Activated B cell treated with CpG ODN at 0.5 μM for 24 hours (primary cell): ENCODE results near the gene ARVCF. TPM values are rescaled to one million over a fixed set of nuclear protein-coding genes. Genes with fewer than 3 reads are reported as not detected.

Experiments used
- ATAC-seq: fragments of 200-7000 bp; cut with Tn5 transposase; one replicate; pipeline ENCODE4 v1.10.0; 2021; ENCODE audit warnings: low read depth, mild to moderate bottlenecking, moderate library complexity
- CTCF ChIA-PET: fragments of 350-600 bp; sonication (Branson Sonifier 250); formaldehyde crosslinking; loops from one replicate; lab custom pipeline; 2021; ENCODE audit warnings: antibody characterized with exemption; lab: Charles Lee
- POLR2A ChIA-PET: fragments of 350-600 bp; sonication (Branson Sonifier 250); formaldehyde crosslinking; loops from one replicate; lab custom pipeline; 2021; ENCODE audit warnings: antibody characterized with exemption; lab: Charles Lee
- DNase-seq: peaks from one replicate; pipeline ENCODE4 v3.0.0; 2022
- H3K27ac Mint-ChIP-seq: one replicate; pipeline ENCODE4 v1.8.0; 2020; ENCODE audit warnings: mixed read lengths
- H3K27me3 Mint-ChIP-seq: one replicate; pipeline ENCODE4 v1.8.0; 2021; ENCODE audit warnings: mixed read lengths
- H3K36me3 Mint-ChIP-seq: one replicate; pipeline ENCODE4 v1.8.0; 2021; ENCODE audit warnings: low read depth, mixed read lengths
- H3K4me1 Mint-ChIP-seq: one replicate; pipeline ENCODE4 v1.8.0; 2021; ENCODE audit warnings: mixed read lengths
- H3K4me3 Mint-ChIP-seq: one replicate; pipeline ENCODE4 v1.8.0; 2020; ENCODE audit warnings: mild to moderate bottlenecking, mixed read lengths
- H3K9me3 Mint-ChIP-seq: one replicate; pipeline ENCODE4 v1.8.0; 2020; ENCODE audit warnings: mixed read lengths
- intact Hi-C: fragments of 100-400 bp; cut with micrococcal nuclease; formaldehyde crosslinking; loops from one replicate; pipeline ENCODE4 v1.15.1; 2024
- total RNA-seq: library from RNA; stranded (reverse); gene quantifications from 2 replicates; pipeline ENCODE4 v1.2.3, GENCODE V29; 2022
- TF ChIP-seq, protein P1 (sequence below): fragments of 200-600 bp; IDR thresholded peaks from one replicate; pipeline ENCODE4 v1.8.0; 2022; ENCODE audit warnings: antibody characterized with exemption, mild to moderate bottlenecking

The ARVCF gene
- total RNA-seq, 1 donor from 2014 or later: 6.5 TPM

DNA sequence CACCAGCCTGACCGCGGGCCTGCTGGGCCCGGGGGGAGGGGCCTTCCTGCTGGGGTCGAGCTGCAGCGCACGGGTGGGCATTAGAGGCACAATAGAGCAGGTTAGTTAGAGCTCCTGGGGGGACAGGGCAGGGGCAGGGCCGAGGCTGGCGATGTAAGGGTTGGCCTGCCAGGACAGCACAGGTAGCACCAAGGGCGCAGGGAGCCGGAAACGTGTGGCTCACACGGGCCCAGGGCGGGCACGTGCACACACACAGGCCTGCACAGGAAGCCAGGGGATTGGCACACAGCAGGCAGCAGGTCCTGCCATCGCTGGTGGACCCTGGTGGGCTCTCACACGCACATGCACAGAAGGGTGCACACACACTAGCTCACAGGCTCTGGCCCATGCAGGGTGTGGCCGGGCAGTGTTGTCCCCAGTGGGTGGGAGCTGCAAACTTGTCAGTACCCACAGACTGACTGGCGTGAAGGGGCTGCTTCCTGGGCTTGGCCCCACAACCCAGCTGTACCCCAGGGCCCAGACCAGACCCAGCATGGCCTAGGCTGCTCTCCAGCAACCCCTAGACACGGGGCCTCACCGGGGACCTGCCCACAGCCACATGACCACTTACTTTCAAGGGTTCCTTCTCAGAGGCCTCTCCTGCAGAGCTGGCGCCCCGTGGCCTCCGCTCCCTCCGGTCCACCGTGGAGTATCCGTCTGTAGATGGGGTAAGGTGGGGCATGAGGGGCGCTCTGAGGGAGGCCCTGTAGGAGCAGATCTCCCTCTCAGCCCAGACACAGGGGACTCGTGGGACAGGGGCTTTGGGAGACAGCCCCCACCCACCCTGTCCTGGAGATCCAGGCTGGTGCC, 45.1 kb downstream of the ARVCF start:
- ChIA-PET POLR2A (interaction anchor here (0.8 kb wide), 1 partner anchor 55 kb away, joined by 3 read pairs; no protein-coding TSS in a partner anchor), CTCF (interaction anchor here (1.0 to 3.0 kb wide), 4 partner anchors 15 to 186 kb away, joined by 3 to 33 read pairs (median 4); no protein-coding TSS in a partner anchor)
- no peak overlapping the region for H3K4me3 Mint-ChIP-seq
- DNase-seq: no peak
- no peak for ATAC-seq
- no peak overlapping the region for H3K27ac Mint-ChIP-seq
- H3K27me3 Mint-ChIP-seq: no peaks in the 10 kb centered on the region
- H3K9me3 Mint-ChIP-seq: no peaks in the 10 kb centered on the region
- H3K4me1 Mint-ChIP-seq: peaks cover 9% of the 10 kb centered on the region
- intact Hi-C loops: loop anchor here (2.0 kb wide), 2 partner anchors 67 to 145 kb away; partner anchors contain the start of genes RANBP1 and TRMT2A
- TF ChIP-seq, protein P1, sequence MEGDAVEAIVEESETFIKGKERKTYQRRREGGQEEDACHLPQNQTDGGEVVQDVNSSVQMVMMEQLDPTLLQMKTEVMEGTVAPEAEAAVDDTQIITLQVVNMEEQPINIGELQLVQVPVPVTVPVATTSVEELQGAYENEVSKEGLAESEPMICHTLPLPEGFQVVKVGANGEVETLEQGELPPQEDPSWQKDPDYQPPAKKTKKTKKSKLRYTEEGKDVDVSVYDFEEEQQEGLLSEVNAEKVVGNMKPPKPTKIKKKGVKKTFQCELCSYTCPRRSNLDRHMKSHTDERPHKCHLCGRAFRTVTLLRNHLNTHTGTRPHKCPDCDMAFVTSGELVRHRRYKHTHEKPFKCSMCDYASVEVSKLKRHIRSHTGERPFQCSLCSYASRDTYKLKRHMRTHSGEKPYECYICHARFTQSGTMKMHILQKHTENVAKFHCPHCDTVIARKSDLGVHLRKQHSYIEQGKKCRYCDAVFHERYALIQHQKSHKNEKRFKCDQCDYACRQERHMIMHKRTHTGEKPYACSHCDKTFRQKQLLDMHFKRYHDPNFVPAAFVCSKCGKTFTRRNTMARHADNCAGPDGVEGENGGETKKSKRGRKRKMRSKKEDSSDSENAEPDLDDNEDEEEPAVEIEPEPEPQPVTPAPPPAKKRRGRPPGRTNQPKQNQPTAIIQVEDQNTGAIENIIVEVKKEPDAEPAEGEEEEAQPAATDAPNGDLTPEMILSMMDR: no peak
- peaks cover 20% of the 10 kb centered on the region for H3K36me3 Mint-ChIP-seq

DNA sequence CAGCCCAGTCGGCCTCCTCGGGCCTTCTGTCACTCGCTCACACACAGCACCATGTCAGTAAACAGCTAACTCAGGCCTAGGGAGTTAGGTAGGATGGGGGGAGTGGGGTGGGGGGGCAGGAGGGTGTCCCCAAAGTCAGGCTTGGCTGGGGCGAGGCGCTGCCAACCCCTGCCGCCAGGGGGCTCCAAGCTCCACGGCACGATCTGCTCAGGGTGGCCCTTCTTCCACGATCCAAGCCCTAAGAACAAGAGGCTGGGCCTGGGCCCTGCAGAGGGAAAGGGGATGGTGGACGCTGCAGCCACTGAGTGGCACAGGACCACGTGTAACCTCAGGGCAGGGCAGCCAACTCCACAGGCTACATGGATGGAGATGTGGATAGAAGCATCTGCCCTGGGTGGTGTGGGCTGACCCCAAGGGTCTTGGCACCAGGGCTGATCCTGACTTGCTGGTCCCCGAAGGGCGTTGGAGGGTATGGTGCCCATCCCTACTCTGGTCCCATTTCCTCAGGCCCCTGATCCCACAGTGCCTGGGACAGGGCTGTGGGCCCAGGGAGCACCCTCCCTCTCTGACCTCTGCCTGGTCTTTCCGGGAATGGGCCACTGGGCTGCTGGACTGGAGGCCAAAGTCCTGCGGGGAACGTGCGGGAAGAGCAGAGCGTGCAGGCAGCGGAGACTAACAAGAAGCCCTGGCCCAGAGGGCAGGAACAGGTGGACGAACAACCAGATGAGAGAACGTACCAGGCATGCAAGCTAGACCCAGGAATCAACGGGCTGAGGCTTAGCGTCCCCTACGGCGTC, 45.9 kb downstream of the ARVCF start:
- TF ChIP-seq, protein P1: peak; percentile 43
- H3K36me3 Mint-ChIP-seq: peaks cover 20% of the 10 kb centered on the region

DNA sequence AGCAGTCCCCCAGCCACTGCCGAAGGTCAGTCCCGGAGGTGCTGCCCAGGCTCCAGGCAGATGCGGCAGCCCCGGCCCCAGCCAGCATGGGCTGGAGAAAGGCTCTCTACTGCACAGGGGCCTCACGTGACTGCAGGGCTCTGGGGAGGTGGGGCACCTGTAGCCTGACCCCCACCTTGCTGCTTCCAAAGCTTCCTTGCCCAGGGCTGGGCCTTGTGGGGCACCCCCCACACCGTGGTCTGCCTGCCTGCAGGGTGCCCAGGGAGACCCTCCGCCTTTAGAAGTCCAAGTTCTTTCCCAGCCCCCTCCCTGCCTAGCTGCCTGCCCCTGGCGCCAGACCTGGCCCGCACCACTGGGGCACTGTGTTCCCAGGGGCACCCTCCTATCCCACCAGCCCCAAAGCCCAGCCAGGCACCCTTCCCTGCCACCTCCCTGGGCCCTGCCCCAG, 46.6 kb downstream of the ARVCF start:
- H3K36me3 Mint-ChIP-seq: peaks cover 21% of the 10 kb centered on the region
- CTCF ChIA-PET: interaction anchor here (0.7 to 3.0 kb wide), 5 partner anchors 14 to 239 kb away, joined by 3 to 33 read pairs (median 3); no protein-coding TSS in a partner anchor
- DNase-seq (no peak), ATAC-seq (no peak)
- H3K27ac Mint-ChIP-seq: no peak overlapping the region
- POLR2A ChIA-PET: interaction anchor here (0.9 kb wide), 1 partner anchor 15 kb away, joined by 3 read pairs; no protein-coding TSS in a partner anchor
- TF ChIP-seq, protein P1: no peak
- intact Hi-C loops: loop anchor here (1.0 to 2.0 kb wide), 8 partner anchors 43 to 315 kb away; partner anchors contain the start of genes RANBP1, TRMT2A and ZDHHC8
- no peak overlapping the region for H3K4me3 Mint-ChIP-seq
- H3K27me3 Mint-ChIP-seq: no peaks in the 10 kb centered on the region
- no peaks in the 10 kb centered on the region for H3K9me3 Mint-ChIP-seq
- H3K4me1 Mint-ChIP-seq: peaks cover 5% of the 10 kb centered on the region

More for the DNA sequence above, 45.9 kb downstream of the ARVCF start:
- ChIA-PET CTCF (interaction anchor here (1.0 to 3.0 kb wide), 4 partner anchors 17 to 186 kb away, joined by 3 to 33 read pairs (median 4); no protein-coding TSS in a partner anchor), POLR2A (interaction anchor here (0.8 to 0.9 kb wide), 2 partner anchors 15 to 56 kb away, joined by 3 read pairs; no protein-coding TSS in a partner anchor)
- H3K27ac Mint-ChIP-seq: no peak overlapping the region
- ATAC-seq (peak; percentile 87), DNase-seq (peak; percentile 74)
- intact Hi-C loops: loop anchor here (1.0 to 2.0 kb wide), 8 partner anchors 43 to 315 kb away; partner anchors contain the start of genes RANBP1, TRMT2A and ZDHHC8
- H3K9me3 Mint-ChIP-seq: no peaks in the 10 kb centered on the region
- no peaks in the 10 kb centered on the region for H3K27me3 Mint-ChIP-seq
- no peak overlapping the region for H3K4me3 Mint-ChIP-seq
- peaks cover 9% of the 10 kb centered on the region for H3K4me1 Mint-ChIP-seq

DNA sequence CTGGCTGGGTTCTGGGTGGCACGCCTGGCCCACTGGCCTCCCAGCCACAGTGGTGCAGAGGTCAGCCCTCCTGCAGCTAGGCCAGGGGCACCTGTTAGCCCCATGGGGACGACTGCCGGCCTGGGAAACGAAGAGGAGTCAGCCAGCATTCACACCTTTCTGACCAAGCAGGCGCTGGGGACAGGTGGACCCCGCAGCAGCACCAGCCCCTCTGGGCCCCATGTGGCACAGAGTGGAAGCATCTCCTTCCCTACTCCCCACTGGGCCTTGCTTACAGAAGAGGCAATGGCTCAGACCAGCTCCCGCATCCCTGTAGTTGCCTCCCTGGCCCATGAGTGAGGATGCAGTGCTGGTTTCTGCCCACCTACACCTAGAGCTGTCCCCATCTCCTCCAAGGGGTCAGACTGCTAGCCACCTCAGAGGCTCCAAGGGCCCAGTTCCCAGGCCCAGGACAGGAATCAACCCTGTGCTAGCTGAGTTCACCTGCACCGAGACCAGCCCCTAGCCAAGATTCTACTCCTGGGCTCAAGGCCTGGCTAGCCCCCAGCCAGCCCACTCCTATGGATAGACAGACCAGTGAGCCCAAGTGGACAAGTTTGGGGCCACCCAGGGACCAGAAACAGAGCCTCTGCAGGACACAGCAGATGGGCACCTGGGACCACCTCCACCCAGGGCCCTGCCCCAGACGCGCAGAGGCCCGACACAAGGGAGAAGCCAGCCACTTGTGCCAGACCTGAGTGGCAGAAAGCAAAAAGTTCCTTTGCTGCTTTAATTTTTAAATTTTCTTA, 47.3 kb downstream of the ARVCF start:
- Mint-ChIP-seq H3K4me3 (no peak overlapping the region), H3K9me3 (no peaks in the 10 kb centered on the region), H3K36me3 (peaks cover 27% of the 10 kb centered on the region), H3K4me1 (peaks cover 2% of the 10 kb centered on the region), H3K27me3 (no peaks in the 10 kb centered on the region), H3K27ac (no peak overlapping the region)
- DNase-seq (no peak), ATAC-seq (no peak)
- TF ChIP-seq, protein P1: no peak
- ChIA-PET POLR2A (no interaction called here), CTCF (interaction anchor here (0.7 to 3.0 kb wide), 4 partner anchors 15 to 239 kb away, joined by 3 to 33 read pairs (median 3); no protein-coding TSS in a partner anchor)
- intact Hi-C loops: no loop called here
